M059J (cell line): Measurements from ENCODE around the gene TMEM53. TPM values are rescaled to one million over a fixed set of nuclear protein-coding genes. Genes with fewer than 3 reads are reported as not detected.
"Not testable (repeated sequence)": the region's sequence is repeated elsewhere in the genome, so short reads cannot be mapped to it uniquely, and the experiment has no call there.

ENCODE experiments used
- DNase-seq: peaks from one replicate; pipeline ENCODE4 v3.0.0-alpha.2; 2012; ENCODE audit warnings: low read depth
- total RNA-seq: library from RNA; depleted of rRNA; stranded (reverse); fragments of >200 nt; shearing (Covaris generic); gene quantifications from 2 replicates; pipeline ENCODE4 v1.2.3, GENCODE V29; 2014

Gene TMEM53
- total RNA-seq, 1 experiment from 2014 or later: 12.7 TPM

DNA sequence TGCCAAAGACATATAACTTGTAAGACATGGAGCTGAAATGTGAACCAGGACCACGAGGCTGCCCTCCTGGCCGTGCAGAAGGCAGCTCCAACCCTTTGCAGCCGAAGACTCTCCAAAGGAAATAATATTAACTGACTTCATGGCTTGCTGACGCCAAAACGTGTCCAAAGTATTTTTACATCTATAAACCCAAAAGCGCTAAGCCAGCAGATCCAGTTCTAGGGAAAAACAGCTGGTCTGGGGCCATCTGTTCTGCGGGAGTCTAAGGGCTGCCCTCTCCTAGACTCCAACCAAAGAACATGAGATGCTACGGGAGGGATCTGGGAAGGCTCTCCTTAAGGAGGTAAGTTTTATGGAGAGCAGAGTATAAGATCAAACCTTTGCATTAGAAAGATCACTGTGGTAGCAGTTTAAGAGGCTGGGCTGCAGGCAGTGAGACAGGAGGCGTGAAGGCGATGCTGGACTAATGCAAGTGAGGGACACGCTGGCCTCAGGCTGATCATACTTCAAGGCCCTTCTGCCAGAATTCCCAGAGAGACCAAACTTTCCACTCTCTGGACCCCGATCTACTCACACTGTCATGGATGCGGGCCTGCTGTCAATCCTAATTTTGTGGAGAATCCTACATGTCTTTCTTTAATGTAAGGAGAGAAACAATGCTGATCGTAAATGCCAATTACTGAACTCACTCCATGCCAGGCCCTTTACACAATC lies 1.2 kb downstream of the TMEM53 start:
- DNase-seq: peak; percentile 8

DNA sequence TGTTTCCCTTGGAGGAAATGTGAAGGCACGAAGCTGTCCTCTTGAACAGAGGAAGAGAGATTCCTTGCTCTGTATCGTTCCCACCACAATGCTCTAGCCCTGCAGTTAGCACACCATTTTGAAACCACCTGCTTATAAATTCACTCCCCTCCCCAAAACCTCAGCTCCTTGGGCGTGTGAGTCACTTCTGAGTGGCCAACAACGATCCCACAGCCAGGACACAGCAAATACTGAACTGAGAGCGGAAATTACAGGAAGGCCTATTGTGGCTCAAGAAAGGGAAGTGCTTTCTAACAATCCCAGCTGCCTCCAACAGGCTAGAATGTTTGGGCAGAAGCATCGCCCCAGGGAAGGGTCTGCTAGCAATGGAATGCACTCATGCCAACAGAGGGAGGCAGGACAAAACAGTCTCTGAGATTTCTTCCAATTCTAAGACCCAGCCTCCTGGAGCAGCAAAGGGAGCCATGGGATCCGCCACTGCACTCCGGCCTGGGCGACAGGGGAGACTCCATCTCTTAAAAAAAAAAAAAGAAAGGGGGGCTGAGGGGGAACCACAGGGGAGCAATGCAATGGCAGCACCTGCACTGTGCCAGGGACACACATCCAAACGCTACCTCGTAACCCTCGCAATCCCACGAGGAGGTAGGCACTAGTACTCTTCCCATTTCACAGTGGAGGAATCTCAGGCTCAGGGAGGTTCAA lies 1.9 kb downstream of the TMEM53 start:
- DNase-seq: peak; percentile 98

DNA sequence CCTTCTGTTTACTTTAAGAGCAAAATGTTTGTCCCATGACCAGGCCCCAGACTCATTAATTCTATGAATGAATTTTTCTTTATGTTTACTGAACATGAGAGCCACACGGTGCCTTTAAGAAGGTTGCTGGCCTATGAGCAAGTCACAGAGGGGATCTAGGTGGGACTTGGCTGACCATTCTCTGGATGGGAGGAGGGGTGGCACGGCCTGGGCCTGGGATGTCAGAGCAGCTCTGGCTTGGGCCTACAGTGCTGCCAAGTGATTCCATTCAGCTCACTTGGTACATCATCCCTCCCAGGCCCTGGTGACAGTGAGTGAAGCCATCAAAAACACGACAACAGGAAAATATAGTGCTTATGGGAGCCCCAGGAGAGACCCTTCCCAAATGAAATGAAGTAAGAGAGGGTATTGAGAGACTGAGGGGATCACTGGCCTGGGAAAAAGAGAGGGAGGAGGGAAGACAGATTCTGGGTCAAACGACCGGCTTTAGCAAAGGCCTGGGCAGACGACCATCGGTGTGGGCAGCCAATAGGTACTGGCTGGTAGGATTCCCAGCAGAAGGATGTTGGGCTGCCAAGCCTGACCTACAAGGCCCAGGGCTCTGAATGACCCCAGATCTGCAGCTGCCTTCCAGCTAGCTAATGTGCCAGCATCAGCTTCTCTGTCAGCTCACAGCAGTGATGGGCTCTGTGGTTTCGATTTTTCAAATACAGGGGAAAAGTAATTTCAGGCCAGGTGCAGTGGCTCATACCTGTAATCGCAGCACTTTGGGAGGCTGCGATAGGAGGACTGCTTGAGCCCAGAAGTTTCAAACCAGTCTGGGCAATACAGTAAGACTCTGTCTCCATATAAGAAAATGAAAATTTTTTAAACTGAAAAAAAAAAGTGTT lies 3.3 kb downstream of the TMEM53 start:
- DNase-seq: no peak

DNA sequence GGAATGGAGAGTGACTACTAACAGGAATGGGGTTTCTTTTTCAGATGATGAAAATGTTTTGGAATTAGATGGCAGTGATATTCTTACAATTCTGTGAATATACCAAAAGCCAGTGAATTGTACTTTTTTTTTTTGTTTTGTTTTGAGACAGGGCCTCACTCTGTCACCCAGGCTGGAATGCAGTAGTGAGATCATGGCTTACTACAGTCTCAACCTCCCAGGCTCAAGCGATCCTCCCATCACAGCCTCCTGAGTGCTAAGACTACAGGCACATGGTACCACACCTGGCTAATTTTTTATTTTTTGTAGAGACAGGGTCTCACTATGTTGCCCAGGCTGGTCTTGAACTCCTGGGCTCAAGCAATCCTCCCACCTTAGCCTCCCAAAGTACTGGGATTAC lies 7.6 kb downstream of the TMEM53 start:
- DNase-seq: not testable (repeated sequence)

DNA sequence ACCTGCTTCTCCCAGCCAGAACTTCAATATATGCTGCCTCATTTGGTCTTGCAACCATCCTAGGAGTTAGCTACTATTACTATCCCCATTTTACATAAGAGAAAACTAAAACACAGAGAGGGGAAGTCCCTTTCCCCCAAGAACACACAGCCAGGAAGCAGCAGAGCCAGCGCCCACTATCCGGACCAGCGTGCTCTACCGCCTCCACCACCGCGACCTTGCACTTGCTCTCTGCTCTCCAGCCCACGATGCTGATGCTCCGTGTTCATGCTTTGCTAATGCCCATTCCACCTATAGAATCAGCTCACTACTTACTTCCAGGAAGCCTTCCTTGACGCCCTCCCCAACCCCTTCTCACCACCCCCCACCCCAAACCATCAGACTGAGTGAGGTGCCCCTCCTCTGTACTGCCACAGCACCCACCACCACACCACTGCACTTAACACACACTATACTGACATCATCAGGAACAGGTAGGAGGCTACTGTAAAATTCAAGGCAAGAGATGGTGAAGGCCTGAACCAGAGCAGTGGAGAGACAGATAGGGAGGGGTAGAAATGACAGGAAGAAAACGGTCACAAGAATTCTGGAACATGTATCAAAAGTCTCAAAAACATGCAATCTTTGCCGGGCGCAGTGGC lies 9.4 kb downstream of the TMEM53 start:
- DNase-seq: no peak

DNA sequence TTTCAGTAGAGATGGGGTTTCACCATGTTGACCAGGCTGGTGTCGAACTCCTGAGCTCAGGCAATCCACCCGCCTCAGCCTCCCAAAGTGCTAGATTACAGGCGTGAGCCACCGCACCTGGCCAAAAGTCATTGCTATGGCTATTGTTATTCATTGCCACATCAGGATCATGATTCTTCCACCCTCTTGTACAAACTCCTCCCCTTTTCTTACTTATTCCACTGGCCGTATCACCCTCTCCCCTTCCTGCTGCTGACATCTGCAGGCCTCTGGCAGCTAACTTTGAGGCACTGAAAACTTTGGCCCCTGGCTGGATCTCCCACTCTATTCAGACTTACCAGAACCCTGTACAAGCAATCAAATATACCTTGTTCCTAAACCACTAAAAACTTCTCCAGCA lies 10.9 kb downstream of the TMEM53 start:
- DNase-seq: no peak

DNA sequence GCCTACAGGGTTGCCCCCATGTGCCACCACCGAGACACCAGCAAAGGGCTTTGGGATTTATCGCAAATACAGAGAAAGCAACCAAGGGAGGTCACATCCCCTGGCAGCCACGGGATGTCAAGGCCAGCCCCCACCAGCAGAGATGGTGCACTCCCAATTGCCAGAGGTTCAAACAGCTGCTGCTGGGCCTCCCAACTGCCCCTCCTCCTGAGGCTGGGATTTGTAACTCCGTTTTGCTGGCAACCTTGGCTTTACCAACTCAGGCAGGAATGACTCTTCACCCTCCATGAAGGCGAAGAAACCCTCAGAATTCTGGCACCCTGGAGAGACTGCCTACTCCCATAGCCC lies 11.6 kb downstream of the TMEM53 start:
- no peak for DNase-seq

DNA sequence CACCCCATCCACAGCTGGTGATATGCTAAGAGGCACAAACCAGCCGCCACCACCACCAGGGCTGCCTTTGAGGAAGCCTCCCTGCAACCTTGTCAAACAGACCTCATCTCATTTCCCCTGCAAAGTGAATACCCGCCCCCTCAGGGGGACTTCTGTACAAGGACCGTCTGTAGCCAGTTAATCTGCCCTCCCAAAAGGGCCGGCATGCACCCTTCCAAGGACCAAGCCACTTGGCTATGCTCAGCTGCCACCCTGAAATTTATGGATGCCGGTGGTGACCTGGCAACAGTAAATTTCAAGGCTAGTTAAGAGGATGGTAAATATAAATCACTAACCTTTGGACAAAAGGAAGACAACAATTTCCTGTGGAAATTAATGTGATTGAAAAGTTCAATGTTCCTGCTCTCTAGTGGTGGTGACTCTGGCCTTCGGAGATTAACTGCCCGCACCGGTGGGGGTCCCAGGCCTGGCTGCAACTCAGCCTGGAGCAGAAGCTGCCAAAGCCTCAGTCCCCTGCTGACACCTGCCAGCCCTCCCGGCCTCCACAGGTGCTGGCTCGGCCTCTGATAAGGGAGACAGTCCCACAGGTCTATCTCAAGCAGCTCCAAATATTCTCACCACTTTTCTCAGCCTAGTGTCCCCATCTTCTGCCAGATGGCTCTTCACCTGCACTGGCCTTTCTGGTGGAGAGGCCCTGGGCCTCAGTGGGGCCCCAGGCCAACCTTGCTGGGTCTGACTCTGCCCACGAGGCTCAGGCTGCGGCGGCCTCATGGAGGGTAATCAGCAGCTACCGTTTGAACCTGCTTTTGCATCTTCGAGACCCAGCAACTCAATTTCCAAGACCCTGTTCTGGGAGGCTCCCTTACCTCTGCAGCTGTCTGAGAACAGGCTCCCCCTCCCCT lies 12.2 kb downstream of the TMEM53 start:
- no peak for DNase-seq

DNA sequence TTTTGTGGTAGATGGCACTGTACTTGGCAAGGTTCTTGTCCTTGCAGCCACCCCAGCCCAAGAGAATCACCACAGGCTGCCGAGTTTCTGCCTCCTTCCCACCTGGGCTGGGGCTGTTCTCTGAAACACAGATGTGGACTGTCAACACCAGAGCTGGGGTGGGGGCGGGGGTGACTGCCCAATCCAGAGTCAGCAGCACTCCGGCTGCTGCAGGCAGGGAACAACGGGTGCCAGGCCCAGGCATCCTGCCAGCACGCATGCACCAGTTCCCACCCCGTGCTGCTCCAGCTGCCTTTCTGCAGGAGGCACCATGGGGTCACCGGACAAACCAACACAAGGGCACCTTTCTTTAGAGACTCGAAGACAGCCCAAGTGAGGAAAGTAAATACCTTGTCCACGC lies 14.1 kb downstream of the TMEM53 start:
- DNase-seq: no peak

DNA sequence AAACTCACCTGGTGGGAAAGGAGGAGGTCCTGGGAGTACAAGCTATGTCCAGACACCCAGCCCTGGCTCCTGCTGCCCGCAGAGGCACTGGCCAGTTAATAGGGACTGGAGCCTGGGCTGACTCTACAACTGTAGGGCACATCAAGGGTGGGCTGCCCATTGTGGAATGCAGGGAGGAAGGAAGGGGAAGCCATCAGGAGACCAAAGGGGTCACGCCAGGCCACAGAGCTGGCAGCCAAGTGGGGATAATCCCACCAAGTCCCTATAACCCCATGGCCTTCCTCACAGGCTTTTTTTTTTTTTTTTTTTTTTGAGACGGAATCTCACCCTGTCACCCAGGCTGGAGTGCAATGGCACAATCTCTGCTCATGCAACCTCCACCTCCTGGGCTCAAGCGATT lies 14.7 kb downstream of the TMEM53 start:
- no peak for DNase-seq

DNA sequence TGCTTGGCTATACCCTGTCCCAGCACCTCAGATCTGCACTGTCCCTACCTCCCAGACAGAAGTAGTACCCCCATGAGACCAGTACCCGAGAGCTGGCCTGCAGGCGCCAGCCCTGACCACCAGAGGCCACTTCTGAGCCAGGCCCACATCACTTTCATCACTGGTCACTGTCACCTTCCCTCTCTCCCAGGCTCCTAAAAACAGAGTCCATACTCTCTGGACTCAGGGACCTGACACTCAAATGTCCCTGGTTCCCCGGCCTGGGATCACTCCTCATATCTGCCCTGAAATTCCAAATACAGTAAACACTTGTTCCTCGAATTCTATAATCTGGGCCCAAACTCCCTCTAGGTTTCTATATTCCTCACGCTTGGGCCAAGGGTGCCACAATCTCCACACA lies 18.7 kb downstream of the TMEM53 start:
- peak; percentile 31 for DNase-seq

DNA sequence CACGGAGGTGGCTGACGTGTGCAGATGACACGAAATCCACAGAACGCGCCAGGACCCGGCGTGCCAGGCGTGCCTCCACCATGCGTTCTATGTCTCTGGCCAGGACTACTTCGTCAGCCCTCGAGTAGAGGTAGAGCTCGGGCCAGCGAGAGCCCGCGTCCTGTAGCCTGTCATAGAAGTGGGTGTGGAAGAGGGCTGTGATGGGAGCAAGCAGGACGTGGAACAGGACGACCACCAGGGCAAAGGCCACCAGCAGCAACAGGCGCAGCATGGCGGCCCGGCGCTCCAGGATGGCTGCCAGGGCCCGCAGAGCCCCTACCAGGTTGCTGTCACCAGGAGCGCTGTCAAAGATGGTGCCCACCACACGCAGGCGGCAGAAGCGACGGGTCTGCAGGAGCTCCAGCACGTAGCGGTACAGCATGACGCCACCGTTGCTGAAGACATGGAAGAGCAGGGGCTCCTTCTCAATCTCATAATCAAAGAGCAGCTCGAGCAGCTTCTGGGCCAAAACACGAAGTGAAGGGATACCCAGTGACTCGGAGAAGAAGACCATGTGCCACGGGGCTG lies 19.6 kb downstream of the TMEM53 start:
- no peak for DNase-seq

DNA sequence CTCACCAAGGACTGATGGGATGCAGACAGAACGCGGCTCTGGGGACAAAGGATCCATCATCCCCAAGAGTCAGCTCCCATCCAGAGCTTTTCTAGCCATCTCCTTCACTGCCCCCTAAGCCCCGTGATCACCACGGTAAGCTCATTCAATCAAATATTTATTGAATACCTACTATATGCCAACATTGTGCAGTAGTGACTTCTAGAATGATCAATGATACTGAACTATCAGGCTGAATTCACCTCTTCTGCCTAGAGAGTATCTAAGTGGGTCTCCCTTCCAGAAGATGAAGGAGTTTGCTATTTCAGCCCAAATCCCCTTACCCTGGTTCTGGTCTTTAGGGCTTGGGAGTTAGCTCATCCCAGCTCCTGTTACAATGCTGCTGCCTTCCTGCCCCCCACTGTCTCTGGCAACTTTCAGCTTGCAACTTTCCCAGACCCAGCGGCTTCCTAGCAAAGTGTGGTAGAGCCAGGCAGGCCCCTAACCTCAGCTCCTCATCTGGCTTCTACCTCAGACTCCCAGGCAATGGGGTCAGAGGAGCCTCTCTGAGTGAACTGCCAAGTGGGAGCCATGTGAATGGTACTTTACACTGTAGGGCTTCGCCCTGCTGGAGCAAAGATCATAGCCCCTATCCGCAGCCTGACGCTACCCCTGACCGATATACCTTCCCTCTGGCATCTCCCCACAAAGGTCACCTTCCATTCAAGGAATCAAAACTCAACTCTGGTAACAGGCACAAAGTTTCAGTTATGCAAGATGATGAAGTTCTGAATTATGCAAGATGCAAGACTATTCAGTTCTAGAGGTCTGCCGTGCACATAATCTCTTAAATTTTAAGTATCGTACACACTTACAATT lies 20.9 kb downstream of the TMEM53 start:
- DNase-seq: no peak

DNA sequence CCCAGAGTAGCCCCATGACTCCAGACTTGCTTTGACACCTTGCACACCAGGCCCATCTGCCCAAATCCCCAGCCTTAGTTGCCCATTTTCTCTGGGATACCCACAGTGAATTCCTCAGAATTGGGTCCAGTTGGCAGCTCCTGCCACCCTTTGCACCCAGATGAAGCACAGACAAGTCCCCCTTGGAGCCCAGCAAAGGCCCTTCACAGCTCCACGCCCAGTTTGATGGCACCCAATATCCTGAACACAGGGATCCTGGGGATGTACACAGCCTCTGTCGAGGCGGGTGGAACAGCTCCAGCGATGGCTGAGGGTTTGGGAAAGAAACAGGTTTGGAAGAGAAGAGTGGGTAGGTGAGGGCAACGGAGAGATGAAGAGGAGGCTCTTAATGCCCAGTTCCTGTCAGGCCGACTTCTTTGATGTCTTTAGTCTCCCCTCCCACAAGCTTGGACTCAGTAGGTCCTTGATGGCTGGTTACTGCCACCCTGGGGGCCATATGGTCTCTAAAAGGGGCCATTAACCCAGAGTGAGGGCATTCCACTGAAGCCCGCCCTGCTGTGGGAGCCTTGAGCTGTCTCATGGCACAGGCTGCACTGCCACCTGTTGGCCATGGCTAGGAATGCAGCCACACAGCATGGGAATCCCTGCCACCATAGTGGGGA lies 21.7 kb downstream of the TMEM53 start:
- peak; percentile 67 for DNase-seq

DNA sequence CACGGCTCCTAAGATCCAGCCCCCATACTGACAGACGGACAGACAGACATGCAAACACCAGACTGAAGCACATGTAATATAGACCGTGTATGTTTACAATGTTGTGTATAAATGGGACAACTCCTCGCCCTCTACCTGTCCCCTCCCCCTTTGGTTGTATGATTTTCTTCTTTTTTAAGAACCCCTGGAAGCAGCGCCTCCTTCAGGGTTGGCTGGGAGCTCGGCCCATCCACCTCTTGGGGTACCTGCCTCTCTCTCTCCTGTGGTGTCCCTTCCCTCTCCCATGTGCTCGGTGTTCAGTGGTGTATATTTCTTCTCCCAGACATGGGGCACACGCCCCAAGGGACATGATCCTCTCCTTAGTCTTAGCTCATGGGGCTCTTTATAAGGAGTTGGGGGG lies 23.2 kb downstream of the TMEM53 start:
- DNase-seq: no peak

DNA sequence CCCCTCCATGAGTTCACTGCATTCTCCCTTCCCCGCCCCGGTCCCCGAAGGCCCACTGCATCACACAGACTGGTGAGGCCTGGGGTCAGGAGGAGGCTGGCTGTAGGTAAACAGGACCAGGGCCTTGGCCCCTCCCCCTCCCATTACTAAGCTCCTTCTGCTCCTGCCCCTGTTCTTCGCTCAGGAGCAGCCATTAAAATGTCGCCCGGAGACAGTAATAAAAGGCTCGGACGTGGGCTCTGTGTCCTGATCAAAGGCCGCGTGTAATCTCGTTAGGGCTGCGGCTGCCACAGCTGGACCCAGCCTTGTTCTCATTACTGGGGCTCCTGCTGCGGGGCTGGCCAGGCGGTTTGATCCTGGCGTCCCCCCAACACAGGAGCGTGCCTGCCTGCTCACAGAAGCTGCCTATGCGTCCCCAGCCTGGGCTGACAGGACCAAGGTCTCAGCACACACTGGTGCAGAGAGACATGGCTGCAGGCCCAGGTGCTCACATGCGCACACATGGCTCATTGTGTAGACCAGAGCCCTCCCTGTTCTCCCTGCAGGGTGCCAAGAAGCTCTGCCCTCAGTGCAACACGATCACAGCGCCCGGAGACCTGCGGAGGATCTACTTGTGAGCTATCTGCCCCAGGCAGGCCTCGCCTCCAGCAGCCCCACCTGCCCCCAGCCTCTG lies 24.0 kb downstream of the TMEM53 start:
- no peak for DNase-seq

DNA sequence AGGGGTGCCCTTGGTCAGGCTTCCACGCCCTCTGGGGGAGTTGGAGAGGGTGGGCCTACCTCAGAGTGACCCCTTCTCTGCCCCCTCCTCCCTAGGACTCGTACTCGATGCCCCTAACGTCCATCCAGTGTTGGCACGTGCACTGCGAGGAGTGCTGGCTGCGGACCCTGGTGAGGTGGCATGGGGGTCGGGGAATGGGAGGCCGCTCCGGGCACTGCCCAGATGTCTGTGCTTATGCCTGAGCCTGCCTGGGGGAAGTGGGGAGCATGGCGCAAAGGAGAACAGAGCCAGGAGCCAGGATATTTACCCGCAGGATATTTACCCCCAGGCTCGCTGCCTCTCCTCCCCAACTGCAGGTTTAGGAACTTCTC lies 24.5 kb downstream of the TMEM53 start:
- DNase-seq: no peak

DNA sequence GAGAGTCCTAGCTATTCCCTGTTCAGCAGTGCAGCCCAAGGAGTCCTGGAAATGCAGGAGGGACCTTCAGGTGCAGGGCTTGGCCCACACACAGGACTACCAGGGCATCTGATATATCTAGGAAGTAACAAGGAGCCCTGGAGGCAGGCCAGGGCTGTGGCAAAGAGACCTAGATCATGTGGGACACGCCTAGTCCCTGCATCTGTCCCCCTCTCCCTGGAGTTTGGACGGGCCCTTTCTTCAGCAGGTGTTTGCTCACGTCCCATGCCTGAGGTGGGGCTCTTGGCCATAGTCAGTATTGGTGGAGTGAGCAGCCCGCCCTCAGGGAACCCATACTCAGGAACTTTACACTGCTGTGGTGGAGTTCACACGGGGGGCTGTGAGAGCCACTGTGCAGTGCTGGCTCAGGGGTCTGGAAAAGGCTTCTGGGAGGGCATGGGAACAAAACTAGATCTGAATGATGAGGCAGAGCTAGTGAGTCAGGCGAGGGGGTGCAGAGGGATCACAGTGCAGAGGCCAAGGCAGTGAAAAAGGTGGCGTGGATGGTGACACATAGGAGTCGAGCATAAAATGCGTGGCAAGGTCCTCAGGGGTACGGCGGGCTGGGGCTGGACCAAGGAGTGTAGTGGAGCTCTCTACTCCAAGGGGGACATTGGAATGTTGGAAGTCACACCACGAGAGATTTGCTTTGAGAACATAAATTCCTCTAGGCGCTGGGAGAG lies 25.6 kb downstream of the TMEM53 start:
- DNase-seq: no peak
